Stimulated activated CD8-positive, alpha-beta memory T cell treated with anti-CD3 and anti-CD28 coated beads, Interleukin-15, amount 100 ng/mL, for 4 hours (primary cell): Measurements from ENCODE around the gene DNAAF1.

Experiments
- DNase-seq, 2 donors: peaks; one replicate each; pipeline ENCODE4 v3.0.0-alpha.2; 2020; ENCODE audit warnings: low read depth in 2 of 2

Gene DNAAF1

DNA sequence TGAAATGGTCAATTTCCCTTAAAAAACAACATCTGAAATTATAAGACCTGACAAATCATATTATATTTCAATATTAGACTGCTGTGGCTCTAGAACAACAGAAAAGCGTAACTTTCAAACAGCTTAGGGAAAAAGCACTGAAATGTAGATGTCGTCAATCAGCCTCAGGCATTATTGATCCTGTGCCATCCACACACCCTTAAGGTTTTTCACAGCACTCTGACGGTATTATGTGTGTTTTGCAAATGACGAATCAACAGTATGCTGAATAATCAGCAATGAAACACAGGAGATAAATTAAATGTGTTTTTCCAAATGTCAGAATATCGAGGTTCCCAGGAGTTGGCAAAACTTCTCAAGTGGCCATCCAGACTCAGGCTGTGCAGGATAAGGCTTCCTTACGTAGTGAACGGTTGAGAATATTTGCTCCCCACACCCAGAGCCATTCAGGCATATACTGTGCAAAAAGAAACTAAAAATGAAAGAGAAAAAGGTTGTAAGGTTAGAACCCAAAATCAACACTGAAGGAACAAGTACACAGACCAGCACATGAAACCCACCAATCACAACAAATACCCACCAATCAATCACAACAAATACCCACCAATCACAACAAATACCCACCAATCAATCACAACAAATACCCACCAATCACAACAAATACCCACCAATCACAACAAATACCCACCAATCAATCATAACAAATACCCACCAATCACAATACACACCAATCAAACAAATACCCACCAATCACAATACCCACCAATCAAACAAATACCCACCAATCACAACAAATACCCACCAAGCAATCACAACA lies 20.6 kb upstream of the DNAAF1 start:
- DNase-seq: no peak

DNA sequence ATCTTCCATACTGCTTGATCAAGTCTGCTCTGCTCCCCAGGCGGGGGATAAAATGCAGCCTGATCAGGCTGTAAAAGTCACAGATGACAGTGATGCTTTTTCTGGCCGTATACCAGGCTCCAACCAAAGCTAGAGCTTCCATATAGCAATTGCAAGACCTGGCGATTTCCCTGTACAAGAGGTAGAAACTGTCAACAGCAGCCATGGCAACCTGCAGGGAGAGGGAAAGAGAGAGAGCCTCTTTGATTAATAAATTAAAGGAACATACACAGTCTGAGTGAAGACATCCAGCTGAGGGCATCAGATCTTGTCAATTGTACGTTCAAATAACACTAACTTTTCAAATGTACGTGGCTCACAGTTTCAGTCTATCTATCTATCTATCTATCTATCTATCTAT lies 14.0 kb upstream of the DNAAF1 start:
- no peak for DNase-seq

- no peak for DNase-seq
These were observed 12.4 kb upstream of the DNAAF1 start for GRCh38 chr16:84132527-84133285.

DNA sequence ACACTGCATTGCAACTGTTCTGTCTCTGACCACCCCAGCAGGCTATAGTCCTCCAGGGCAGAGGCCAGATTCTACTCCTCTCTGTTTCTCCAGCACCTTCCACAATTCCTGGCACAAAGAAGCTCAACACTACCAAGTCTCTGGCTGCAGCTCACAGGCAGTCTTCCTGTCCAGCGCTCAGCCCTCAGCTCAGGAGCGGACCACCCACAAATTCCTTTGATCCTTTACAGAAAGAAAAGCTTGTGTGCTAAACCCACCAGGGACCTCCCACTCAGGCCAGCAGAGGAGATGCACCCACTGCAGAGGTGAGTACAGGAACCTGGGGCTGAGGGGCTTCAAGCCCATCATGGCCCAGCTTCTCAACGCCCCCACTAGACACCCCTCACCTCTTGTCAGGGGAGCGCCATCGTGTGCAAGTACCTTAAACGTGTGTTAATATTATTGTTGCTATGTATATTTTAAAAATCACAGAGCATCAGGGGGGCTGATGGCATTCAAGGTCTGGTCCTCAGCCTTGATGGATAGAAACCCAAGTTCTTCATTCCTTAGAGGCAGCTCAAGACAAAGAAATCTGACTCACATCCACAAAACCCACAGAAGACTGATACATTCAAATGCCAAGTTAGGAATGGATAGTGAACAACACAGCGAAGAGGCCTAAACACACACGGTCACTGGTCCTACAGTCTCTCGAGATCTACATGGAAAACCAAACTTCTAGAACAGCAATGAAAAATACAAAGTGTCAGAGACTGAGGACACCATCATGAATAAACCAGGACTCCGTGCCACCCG lies 8.6 kb upstream of the DNAAF1 start:
- DNase-seq: no peak

DNA sequence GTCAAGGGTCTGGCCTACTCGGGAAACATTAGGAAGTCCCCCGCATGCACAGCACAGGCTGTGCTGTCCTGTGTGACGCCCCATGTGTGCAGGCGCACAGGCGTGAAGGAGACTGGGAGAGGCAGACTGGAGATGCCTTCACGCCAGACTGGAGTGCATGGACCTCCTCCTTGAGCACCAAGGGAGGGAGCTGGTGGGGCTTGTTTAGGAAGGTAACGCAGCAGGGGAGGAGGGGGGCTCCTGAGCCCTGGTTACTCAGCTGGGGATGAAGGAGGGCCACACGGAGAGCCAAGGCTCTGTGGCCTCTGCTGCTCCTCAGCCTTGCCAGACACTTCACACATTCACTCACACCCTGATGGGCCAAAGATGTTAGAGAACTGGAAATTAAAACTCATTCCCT lies 7.8 kb upstream of the DNAAF1 start:
- no peak for DNase-seq

- no peak for DNase-seq
These were observed 7.2 kb upstream of the DNAAF1 start for GRCh38 chr16:84137769-84138357.

DNA sequence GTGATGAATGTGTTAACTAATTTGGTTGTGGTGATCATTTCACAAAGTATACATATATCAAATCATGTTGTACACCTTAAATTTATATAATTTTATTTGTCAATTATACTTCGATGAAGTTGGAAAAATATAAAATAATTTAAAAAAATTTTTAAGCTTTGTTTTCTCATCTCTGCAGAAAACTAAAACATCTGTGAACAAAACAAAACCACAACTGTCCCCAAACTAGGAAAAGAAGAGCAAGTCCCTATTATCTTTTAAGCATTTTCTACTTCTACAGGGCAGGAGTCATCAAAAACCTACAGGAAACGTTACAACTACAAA lies 6.6 kb upstream of the DNAAF1 start:
- DNase-seq: no peak

DNA sequence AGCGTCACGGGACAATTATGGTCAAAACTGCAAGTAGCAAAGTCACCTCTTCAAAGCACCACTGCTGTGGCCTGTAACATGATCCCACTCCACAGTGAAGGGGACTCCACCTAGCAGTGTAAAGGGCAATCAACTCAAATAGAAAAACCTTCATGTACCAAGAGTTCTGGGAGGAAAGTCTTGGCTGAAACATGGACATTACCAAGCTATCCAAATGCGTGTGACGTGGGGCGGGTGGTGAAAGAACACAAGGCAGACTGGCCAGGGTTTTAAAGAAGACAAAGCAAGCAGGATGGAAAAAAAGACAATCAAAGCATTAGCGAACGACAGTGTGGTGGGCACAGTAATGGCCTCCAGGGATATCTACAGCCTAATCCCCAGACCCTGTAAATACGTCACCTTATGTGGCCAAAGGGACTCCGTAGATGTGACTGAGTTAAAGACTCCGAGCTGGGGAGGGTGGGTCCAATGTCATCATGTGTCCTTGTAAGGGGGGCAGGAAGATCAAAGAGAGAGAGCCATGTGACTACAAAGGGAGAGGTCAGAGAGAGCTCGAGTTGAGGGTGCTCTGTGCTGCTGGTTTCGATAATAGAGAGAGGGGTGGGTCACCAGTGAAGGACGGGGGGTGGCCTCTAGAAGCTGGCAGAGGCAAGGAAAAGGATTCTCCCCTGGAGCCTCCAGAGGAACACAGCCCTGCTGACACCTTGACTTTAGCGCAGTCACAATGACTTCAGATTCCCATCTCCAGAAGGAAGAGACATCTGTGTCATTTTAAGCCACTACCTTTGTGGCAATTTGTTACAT lies 6.1 kb upstream of the DNAAF1 start:
- no peak for DNase-seq

GRCh38 chr16:84139628-84140258 lies 5.4 kb upstream of the DNAAF1 start:
- DNase-seq: no peak

GRCh38 chr16:84141143-84141670 lies 3.9 kb upstream of the DNAAF1 start:
- DNase-seq: no peak

DNA sequence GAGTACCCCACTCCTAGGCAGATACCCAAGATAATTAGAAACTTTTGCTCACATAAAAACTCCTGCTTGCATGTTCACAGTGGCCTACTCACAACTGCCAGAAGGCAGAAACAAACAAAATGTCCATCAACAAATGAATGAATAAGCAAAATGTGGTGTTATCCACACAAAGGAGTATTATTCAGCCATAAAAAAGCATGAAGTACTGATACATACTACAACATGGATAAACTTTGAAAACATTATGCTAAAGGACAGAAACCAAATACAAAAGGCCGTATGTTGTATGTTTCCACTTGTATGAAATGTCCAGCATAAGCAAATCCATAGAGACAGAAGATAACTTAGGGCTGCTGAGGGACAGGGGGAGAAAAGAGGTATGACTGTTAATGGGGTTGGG lies 2.0 kb upstream of the DNAAF1 start:
- no peak for DNase-seq

- DNase-seq: no peak
These were observed 1.3 kb upstream of the DNAAF1 start for GRCh38 chr16:84143784-84144199.

GRCh38 chr16:84144209-84144858 lies 774 bp upstream of the DNAAF1 start:
- peak in 1 of 2 donors; percentile 7 for DNase-seq

DNA sequence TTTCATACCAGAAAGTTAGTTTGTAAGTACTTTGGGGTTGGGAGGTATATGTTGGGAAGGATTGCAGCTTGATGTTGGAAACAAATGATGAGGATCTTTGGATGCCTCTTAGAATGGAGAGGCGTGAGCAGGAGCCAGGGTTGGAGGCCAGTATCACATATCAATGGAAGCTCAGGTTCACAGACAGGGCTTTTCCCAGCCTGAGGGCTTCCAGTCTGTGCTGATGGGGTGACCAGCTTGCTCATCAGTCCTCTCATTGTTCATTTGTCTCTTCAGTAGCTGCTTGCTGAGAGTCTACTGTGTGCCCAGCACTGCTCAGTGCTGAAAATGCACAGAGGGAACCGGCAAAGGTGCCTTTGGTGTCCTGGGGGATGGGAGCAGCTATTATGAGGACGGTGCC lies 5.8 kb downstream of the DNAAF1 start:
- no peak for DNase-seq

- DNase-seq: no peak
These were observed 8.6 kb downstream of the DNAAF1 start for GRCh38 chr16:84153660-84154214.

DNA sequence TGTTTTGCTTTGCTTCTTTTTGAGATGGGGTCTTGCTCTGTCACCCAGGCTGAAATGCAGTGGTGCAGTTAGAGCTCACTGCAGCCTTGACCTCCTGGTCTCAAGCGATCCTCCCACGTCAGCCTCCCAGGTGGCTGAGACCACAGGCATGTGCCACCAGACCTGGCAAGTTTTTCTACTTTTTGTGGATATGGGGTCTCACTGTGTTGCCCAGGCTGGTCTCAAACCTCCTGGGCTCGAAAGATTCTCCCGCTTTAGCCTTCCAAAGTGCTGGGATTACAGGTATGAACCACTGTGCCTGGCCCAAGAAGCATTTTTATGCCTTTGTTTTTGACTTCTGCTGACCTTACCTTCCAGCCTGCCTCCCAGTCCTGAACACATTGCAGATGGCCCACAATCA lies 10.1 kb downstream of the DNAAF1 start:
- no peak for DNase-seq

DNA sequence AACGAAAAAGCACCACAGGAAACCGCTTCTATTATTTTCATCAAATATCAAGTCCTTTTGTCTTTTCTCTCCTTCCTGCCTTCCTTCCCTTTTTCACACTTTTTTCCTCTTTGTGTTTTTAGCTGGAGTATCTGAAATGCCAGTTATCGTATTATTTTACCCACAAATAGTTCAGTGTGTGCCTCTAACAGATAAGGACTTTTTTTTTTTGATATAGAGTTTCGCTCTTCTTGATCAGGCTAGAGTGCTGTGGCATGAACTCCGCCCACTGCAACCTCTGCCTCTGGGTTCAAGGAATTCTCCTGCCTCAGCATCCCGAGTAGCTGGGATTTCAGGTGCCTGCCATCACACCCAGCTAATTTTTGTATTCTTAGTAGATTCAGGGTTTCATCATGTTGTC lies 10.7 kb downstream of the DNAAF1 start:
- no peak for DNase-seq

- DNase-seq: no peak
These were observed 11.3 kb downstream of the DNAAF1 start for GRCh38 chr16:84156342-84156784.

GRCh38 chr16:84159007-84159406 lies 13.9 kb downstream of the DNAAF1 start:
- no peak for DNase-seq

- no peak for DNase-seq
These were observed 14.7 kb downstream of the DNAAF1 start for GRCh38 chr16:84159800-84160199.
